NCI-H69 (cell line): ENCODE measurements around the gene LSP1.
"Not testable (repeated sequence)": the region's sequence is repeated elsewhere in the genome, so short reads cannot be mapped to it uniquely, and the experiment has no call there.

Experiments
- DNase-seq: peaks from one replicate; lab custom pipeline; 2025; lab: John Stamatoyannopoulos, UW

LSP1 gene

GRCh38 chr11:1864831-1865665 is 12.2 kb downstream of the LSP1 start:
- no peak for DNase-seq

GRCh38 chr11:1866226-1866625 is 13.3 kb downstream of the LSP1 start:
- no peak for DNase-seq

DNA sequence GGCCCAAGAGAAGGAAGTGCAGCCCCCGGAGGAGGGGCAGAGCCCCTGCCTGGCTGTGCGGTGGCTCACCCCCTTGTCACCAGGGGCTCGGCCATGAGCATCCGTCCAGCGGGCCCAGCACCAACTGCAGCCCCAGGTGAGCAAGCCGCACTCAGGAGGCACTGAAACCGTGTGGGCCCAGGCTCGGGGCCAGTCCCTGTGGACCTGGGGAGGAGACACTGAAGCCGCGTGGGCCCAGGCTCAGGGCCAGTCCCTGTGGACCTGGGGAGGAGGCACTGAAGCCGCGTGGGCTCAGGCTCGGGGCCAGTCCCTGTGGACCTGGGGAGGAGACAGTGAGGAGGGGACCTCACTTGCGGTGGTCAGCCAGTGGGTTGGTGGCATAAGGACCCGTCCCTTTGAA is 13.9 kb downstream of the LSP1 start:
- DNase-seq, result no peak

DNA sequence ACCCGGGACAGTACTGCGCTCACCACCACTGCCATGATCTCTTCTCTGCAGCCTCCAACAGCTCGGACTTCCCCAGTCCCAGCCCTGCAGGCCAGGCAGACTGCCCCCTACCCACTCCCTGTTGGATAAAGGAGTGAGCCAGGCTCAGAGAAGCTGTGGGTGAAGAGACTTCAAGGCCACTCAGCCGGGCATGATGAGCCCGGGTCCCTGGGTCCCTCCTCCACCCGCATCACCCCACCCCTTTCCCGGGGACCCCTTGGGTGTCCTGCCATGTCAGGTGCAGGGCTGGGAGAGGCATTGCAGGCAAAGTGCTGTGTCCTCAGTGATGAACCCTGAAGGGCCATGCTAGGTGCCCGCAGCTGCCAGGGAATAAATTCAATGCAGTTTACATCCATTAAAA is 14.5 kb downstream of the LSP1 start:
- no peak for DNase-seq

GRCh38 chr11:1868056-1868635 is 15.3 kb downstream of the LSP1 start:
- no peak for DNase-seq

- no peak for DNase-seq
These were observed 15.9 kb downstream of the LSP1 start for GRCh38 chr11:1868636-1869291.

GRCh38 chr11:1869427-1870325 is 16.8 kb downstream of the LSP1 start:
- no peak for DNase-seq

DNA sequence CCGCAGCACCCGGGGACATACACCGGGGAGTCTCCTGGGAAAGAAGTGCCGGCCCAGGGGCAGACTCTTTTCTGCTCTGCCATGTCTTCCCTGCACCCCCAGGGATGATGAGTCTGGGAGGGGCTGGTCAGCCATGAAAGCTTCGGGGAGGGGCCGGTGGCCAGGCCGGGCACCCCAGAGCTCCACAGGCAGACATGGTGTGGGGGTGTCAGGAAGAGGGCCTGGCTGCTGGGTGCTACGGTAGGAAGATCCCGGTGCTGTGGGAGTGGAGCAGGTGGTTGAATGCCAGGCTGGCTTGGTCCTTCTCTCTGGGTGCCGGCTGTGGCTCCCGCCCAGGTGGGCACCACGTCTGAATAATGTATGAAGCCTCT is 17.4 kb downstream of the LSP1 start:
- no peak for DNase-seq

DNA sequence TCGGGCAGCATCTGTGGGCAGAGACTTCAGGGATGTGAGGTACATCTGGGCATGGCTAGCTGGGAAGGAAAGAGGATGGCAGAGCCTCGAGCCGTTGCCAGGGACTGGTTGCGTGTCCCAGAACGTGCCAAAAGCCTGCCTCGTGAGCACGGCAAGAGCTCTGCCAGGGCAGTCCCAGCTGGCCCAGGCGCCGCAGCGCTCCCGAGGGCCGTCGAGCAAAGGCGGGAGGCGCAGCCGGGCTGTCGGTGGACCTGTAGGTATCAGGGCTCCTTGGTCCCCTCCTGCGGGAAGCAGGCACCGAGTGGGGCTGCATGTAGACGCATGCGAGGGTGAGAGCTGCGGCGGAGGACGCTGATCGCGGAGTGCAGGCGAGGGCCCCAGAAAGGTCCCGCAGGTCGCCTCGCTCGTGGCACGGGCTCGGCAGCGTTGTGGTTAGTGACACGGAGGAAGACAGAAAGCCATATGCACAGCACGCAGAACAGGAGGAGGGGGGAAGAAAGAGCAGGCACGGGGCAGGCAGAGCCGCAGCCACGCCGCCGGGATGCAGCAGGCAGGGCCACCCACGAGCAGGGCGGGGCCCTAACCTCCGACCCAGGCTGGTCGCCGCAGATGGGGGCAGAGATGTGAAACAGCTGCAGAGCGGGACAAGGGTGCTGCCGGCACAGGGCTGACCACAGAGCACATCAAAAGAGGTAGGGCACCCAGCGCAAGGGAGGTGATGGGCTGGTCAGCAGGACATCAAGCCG is 18.0 kb downstream of the LSP1 start:
- DNase-seq, result peak; percentile 31

- no peak for DNase-seq
These were observed 18.6 kb downstream of the LSP1 start for GRCh38 chr11:1871531-1871930.

- no peak for DNase-seq
These were observed 19.5 kb downstream of the LSP1 start for GRCh38 chr11:1872267-1872985.

GRCh38 chr11:1873048-1873812 is 20.3 kb downstream of the LSP1 start:
- peak; percentile 65 for DNase-seq

GRCh38 chr11:1873813-1874150 is 20.9 kb downstream of the LSP1 start:
- not testable (repeated sequence) for DNase-seq

GRCh38 chr11:1874441-1875092 is 21.7 kb downstream of the LSP1 start:
- not testable (repeated sequence) for DNase-seq

GRCh38 chr11:1875093-1875850 is 22.4 kb downstream of the LSP1 start:
- peak; percentile 72 for DNase-seq

DNA sequence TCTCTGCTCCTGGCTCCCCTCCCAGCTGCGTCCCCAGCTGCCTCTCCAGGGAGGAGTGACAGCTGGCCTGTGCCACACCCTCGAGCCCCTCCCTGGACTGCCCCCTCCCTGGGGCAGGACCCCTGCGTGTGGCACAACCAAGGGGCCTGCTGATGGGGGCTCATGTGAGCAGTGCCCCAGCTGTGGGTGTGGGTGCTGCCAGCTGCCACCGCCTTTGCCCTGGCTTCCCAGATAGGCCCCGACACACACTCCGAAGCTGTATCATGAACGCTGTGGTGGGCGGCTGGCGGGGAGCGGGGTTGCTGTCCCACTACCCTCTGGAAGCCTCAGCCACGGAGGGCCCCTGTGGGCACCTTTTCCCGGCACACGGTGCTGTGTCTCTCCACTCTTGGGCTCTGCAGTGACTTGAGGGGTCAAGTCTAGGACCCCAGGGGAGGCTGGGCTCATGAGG is 23.0 kb downstream of the LSP1 start:
- DNase-seq, result not testable (repeated sequence)

DNA sequence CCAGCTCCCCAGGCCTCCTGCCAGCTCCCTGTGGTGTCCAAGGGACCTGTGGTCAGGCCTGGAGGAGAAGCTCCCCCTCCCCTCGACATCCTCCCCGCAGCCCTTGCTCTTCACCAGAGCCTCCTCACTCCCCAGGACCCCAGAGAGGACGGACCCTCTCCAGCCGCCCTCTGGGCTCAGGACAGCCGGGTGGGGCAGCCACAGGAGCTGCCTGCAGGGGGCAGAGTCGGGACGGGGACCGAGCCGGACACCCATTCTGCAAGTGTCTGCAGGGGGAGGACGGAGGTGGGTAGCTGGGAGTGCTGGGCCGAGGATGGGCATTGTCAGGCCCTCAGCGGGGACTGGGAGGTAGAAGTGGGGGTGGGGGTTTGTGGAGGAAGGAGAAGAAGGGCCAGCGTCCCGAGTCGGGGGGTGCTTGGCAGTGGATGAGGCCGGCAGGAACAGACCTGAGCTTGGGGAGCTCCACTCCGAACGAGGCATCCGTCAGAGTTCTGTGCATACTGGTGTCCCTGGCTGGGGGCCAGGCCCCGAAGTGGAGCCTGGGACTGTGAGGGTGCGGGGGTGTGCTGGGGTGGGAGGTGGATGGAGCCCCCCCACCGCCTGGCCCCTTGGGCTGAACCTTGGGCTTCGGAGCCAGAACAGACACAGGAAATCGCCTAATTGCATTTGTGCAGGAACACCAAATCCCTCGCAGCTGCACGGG is 23.6 kb downstream of the LSP1 start:
- DNase-seq, result peak; percentile 17
